Activated naive CD8-positive, alpha-beta T cell treated with anti-CD3 and anti-CD28 coated beads, Interleukin-2, amount 50 U/mL, for 16 hours (primary cell): ENCODE measurements around the gene ASCC1.
"Not testable (repeated sequence)": the region's sequence is repeated elsewhere in the genome, so short reads cannot be mapped to it uniquely, and the experiment has no call there.

ENCODE experiments used
- DNase-seq: peaks from one replicate; pipeline ENCODE4 v3.0.0-alpha.2; 2020; ENCODE audit warnings: low read depth, low spot score

Gene ASCC1

GRCh38 chr10:72248468-72249151, 32.5 kb upstream of the ASCC1 start:
- DNase-seq, result peak; percentile 14

GRCh38 chr10:72245949-72246525, 30.0 kb upstream of the ASCC1 start:
- DNase-seq, result no peak

DNA sequence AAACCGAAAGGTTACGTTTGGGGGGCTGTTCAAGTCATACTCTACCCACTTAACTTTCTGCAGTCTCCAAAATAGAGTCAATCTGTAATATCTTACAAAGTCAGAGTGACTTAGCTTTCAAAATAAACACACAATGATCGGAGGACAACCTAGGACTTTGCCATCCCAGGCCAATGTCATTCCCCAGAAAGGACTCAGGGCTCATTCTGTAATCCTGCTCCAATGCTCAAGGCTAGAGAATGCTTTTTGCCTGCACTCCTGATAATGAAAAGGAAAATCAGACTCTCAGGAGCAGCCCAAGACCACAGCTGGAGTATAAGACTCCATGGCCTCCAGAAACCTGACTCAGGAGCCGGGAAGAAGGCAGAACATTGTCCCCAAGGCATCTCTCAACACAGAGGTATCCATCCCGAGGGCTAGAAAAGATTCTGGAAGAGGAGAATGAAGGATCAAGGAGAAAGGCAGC, 28.5 kb upstream of the ASCC1 start:
- DNase-seq, result no peak

- no peak for DNase-seq
Measured at GRCh38 chr10:72243822-72244437, 27.9 kb upstream of the ASCC1 start.

- no peak for DNase-seq
Measured at GRCh38 chr10:72242675-72243074, 26.6 kb upstream of the ASCC1 start.

- no peak for DNase-seq
Measured at GRCh38 chr10:72241691-72242252, 25.7 kb upstream of the ASCC1 start.

DNA sequence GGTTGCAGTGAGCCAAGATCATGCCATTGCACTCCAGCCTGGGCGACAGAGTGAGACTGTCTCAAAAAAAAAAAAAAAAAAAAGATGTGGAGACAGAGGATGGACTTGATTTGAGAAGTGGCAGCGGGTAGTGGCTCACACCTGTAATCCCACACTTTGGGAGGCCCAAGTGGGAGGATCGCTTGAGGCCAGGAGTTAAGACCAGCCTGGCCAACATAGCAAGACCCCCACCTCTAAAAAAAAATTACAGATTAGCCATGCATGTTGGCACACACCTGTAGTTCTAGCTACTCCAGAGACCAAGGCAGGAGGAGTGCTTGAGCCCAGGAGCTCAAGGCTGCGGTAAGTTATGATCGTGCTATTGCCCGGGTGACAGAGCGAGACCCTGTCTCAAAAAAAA, 24.3 kb upstream of the ASCC1 start:
- no peak for DNase-seq

DNA sequence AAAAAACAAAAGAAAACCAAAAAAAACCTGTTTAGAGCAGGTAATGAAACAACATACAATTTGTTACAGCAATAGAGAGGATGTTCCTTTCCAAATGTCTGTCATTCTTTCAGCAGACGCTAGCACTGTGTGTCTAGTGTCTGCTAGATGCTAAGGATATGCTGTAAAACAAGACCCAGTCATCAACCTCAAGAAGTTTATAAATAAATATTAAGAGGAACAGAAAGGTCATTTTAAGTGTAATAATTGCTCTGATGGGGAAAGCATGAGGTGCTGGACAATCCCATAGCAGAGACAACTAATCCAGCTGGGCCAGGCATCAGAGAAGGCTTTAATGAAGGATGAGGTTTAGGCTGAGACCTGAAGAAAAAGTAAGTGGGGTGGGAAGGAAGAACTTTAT, 23.3 kb upstream of the ASCC1 start:
- DNase-seq, result no peak

GRCh38 chr10:72238392-72239175, 22.5 kb upstream of the ASCC1 start:
- no peak for DNase-seq

DNA sequence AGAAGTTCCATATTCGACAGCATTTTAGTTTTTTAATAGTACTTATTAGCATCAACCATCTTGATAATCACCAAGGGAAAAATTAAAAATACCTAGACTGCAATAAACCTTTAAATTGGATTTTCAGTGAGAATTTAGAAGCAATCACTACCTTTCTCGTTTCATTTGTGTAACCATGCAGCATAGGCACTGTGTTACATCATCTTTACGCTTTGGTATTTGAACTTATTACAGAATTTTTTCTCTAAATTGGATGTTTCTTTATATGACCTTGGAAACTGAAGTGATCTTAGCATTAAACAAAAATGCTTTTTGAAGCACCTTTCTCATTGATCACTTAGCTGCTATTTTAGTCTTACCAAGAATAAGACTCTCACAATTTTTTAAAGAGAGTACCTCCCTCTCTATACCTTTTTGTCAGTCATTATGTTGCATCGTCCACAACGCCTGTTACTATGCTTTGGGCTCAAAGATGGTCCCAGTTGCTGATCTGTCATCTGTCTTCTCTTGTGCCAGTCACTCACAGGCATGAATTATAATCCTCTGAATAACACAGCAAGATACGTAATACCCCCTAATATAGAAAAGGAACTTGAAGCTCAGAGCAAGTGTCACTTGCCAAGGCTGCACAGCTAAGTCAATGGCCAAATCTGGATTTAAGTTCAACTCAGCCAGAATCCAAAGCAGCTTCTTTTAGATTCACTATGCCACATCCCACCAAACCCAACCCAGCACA, 19.6 kb upstream of the ASCC1 start:
- no peak for DNase-seq

- DNase-seq, result no peak
Measured at GRCh38 chr10:72234560-72235095, 18.6 kb upstream of the ASCC1 start.

- DNase-seq, result no peak
Measured at GRCh38 chr10:72233621-72234020, 17.5 kb upstream of the ASCC1 start.

DNA sequence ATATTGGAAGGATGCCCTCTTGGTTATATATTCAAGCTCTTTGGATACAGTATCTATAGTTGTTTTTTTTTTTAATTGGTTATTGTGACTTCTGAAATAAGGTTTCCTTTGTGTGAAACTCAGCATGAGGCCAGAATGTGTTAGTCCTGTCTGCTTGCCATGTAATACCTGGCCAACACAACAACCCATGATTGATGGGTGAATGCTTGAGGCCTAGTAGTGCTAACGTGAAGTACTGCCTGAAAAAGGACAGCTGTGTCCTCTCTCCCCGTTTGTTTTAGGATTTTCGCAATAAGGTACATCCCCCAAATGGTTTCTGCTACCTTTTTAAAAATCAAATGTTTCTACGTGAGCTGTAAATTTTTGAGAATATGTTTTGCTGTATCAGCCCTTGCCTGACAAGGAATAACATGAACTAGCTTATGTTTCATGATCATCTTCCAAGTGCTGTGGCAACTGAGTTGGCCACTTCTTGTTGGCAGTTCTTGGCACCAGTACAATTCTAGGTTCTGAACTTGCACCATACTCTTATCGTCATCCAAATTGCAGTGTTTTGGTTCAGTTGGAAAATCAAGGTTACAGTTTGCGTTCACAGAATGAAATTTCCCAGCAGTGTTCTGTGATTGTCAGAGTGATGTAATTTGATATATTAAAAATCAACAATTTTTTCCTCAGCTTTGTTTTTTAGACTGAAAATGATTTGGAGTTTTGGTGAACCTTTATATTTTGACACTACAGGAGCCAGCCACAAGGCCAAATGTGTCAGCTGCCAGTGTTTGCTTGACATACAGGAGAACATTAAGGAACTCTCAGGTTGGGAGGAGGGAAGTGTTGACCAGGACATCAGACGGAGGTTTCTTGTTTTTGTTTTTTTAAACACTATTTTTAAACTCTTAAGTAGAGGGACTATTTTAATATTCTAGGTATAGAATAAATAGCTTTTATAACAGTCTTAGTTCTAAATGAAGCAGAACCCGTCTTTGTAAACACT, 13.5 kb upstream of the ASCC1 start:
- DNase-seq, result no peak

DNA sequence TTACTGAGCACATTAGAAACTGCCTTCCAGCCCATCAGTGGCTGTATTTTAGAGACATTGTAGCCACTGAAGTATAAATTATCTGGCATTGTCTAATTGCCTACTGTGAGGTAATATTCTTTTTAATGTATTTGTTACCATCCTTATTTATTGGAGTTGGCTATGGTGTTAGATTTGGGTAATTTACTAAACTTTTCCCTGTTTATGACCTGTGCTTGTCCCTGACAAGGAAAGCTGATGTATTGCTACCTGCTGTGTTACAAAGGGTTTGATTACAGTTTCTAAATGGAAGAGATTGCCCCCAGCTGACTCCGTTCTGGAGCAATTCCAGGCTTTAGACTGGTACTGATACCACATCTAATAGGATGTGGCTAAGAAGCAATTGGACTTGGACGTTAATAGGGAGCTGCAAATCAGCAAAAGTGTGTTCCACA, 12.3 kb upstream of the ASCC1 start:
- no peak for DNase-seq

- DNase-seq, result no peak
Measured at GRCh38 chr10:72227826-72228225, 11.8 kb upstream of the ASCC1 start.

DNA sequence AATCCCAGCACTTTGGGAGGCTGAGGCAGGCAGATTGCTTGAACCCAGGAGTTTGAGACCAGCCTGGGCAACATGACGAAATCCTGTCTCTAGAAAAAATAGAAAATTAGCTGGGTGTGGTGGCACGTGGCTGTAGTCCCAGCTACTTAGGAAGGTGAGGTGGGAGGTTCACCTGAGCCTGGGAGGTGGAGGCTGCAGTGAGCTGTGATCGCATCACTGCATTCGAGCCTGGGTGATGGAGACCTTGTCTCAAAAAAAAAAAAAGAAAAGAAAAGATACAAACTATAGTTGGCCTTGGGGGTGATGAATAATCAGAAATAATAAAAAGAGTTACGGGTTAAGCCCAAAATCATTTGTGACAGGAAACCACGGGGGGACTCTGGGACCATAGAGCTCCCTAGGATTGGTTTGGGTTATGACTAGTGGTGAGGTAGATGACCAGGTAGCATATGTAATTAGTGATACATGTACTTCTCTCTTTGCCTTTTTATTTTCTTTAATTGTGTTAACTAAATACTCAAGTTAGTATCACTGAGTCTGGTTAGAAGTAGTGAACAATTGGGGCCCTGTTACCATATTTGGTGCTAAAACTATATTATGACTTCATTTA, 10.4 kb upstream of the ASCC1 start:
- DNase-seq, result no peak

- not testable (repeated sequence) for DNase-seq
Measured at GRCh38 chr10:72224191-72224590, 8.1 kb upstream of the ASCC1 start.

- no peak for DNase-seq
Measured at GRCh38 chr10:72223743-72224101, 7.6 kb upstream of the ASCC1 start.

DNA sequence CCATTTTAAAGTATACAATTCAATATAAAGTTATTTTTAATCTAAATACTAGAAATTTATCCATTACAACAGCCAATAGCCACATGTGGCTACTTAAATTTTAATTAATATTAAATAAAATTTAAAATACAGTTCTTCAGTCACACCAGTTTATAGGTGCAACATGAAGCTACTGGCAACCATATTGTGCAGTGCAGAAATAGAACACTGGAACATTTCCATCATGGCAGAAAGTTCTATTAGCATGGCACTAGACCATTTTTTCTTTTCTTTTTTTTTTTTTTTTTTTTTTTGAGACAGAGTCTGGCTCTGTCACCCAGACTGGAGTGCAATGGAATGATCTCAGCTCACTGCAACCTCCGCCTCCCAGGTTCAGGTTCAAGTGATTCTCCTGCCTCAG, 5.2 kb upstream of the ASCC1 start:
- no peak for DNase-seq
